GM23248 (cell line): Measurements from ENCODE around the gene TRIM26.

ENCODE experiments used
- EZH2 ChIP-seq: fragments of 200-600 bp; sonication (generic); IDR thresholded peaks from 2 replicates; pipeline ENCODE4 v1.6.1; 2018; ENCODE audit warnings: antibody characterized with exemption, mild to moderate bottlenecking; ENCODE audit not compliant: insufficient read depth, poor library complexity, severe bottlenecking
- EZH2phosphoT487 ChIP-seq: fragments of 200-600 bp; sonication (generic); IDR thresholded peaks from 2 replicates; pipeline ENCODE4 v1.6.1; 2018; ENCODE audit warnings: antibody characterized with exemption, moderate library complexity, mild to moderate bottlenecking, low read depth; ENCODE audit not compliant: insufficient read depth

GRCh38 chr6:30194797-30195690, 18.2 kb downstream of the TRIM26 start:
- TF ChIP-seq EZH2phosphoT487 = no peak
- no peak for TF ChIP-seq EZH2
